GM08714 (cell line): ENCODE measurements around the gene GMPPA.

Experiments used
- H3K4me3 ChIP-seq: fragments of 200-500 bp; sonication (Bioruptor generic); 2 replicates; pipeline ENCODE4 v1.5.1; 2014; ENCODE audit warnings: mild to moderate bottlenecking, low read length, inconsistent platforms
- ZNF274 ChIP-seq: IDR thresholded peaks from 2 replicates; pipeline ENCODE4 v1.6.1; 2012; ENCODE audit warnings: mild to moderate bottlenecking, low read depth, low read length

The GMPPA gene

DNA sequence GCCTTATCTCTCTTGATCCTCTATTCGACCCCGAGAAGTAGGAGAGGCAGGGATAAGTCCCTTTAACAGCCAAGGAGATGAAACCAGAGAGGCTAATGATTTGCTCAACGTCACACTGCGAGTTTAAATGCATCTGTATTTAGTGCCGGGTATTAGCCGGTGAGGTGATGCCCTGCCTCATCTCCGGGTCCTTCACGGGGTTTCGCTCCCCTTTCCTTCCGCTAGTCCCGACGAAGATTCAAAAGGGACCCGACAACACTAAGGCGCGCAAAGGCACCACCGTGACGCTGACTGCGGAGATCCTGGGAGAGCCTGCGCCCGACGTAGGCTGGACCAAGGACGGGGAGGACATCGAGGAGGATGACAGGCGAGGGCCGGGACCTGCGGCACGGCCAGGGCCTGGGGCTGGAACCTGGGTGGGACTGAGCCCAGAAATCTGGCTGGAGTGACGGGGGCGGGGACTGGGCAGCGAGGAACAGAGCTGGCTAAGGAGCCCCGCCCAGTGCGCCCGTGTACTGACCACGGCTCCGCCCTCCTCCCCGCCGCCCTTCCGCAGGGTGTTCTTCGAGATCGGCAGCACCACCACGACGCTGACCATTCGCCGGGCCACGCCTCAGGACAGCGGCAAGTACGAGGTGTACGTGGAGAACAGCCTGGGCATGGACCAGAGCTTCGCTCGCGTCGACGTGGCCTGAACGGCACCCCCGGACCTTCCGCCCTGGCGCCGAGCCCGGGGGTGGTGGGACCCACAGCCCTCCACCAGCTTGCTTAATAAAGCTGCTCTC lies 1.0 kb upstream of the GMPPA start:
- no peak for TF ChIP-seq ZNF274
- peak overlapping the region; percentile 96; the same call in 1 of the 2 replicates for H3K4me3 ChIP-seq

DNA sequence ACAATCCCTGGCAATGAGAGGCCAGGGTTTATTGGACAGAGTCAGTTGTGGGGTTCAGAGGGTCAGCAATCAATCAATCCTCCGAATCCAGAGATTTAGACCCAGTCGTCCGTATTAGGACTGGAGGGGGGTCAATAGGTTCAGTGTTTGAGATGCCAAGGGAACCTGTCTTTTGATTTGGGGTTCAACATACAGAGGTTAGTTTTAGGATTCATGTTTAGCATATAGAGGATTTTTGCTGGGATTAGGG lies 292 bp downstream of the GMPPA start:
- peak overlapping the region; percentile 96 for H3K4me3 ChIP-seq
- no peak for TF ChIP-seq ZNF274

DNA sequence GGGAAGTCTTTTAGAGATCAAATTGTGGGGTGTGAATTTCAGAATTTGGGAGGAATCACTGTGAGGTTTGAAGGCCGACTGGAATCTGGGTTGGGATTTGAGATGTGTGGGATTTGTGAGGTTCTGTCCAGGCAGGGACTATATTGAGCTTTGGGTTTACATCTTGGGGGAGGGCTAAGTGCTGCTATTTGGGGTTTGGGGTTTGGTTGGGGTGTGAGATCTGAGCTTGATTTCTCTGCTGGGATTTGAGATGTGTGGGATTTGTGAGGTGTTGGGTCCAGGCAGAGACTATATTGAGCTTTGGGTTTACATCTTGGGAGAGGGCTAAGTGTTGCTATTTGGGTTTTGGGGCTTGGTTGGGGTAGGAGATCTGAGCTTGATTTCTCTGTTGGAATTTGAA lies 864 bp downstream of the GMPPA start:
- peak overlapping the region; percentile 96 for H3K4me3 ChIP-seq
- no peak for TF ChIP-seq ZNF274

DNA sequence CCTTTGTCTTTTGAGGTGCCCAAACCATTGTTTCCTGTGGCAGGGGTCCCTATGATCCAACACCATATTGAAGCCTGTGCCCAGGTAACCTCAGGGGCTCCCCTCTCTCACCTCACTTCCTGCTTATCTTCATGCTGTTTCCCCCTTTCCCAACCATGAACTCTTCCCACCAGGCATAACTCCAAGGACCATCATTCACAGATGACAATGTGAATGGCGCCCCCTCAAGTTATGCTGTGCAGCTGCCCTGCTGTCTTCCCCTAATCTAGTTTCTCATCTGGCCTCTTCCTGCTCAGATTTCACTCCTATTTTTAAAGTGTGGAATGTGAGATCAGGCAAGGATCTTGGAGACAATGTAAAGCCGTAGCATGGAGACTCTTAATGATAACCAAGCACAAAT lies 1.4 kb downstream of the GMPPA start:
- H3K4me3 ChIP-seq, result peak overlapping the region; percentile 96; the same call in 1 of the 2 replicates
- TF ChIP-seq ZNF274, result no peak

GRCh38 chr2:219501849-219502248 lies 3.2 kb downstream of the GMPPA start:
- no peak overlapping the region for H3K4me3 ChIP-seq

GRCh38 chr2:219502618-219503017 lies 3.9 kb downstream of the GMPPA start:
- no peak overlapping the region for H3K4me3 ChIP-seq
- no peak for TF ChIP-seq ZNF274

More at GRCh38 chr2:219501849-219502248, 3.2 kb downstream of the GMPPA start:
- TF ChIP-seq ZNF274, result no peak

DNA sequence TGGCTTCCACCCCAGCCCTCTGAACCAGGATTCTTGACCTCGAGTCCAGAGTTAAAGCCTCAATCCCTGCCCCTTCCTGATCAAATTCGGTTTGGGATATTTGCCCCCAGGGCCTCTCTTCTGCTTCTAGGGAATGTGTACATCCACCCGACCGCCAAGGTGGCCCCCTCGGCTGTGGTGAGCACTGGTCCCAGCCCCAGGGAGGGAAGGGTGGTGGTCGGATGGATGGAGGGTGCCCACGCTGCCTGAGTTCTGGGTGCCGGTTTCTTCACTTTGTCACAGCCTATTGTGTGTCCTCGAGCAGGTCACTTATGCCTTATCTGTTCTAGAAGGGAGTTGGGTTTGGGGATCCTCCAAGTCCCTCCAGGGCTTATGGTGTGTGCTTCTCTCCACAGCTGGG lies 6.9 kb downstream of the GMPPA start:
- TF ChIP-seq ZNF274, result no peak
- no peak overlapping the region for H3K4me3 ChIP-seq

DNA sequence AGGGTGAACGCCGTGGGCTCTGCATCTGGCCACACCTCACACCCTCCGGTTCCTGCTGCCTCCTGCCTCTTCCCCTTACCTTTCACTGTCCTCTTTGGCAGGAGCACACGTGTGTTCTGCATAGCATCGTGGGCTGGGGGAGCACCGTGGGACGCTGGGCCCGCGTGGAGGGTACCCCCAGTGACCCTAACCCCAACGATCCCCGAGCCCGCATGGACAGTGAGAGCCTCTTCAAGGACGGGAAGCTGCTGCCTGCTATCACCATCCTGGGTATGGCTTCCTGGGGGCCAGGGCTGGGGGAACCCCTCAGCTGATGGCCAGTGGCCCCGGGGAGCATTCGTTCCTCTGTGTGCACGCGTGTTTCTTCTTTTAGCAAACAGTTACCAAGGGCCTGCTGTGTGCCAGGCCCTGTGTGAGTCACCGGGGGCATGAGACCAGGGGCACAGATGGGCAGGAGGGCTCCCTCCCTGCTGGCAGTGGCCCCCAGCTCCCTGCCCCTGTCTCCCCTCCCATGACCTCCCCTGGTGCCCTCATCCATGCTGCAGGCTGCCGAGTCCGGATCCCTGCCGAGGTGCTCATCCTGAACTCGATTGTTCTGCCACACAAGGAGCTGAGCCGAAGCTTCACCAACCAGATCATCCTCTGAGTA lies 7.6 kb downstream of the GMPPA start:
- H3K4me3 ChIP-seq, result no peak overlapping the region
- TF ChIP-seq ZNF274, result no peak

GRCh38 chr2:219506802-219507526 lies 8.3 kb downstream of the GMPPA start:
- H3K4me3 ChIP-seq, result no peak overlapping the region

GRCh38 chr2:219507581-219508443 lies 9.1 kb downstream of the GMPPA start:
- no peak for TF ChIP-seq ZNF274
- no peak overlapping the region for H3K4me3 ChIP-seq

More at GRCh38 chr2:219506802-219507526, 8.3 kb downstream of the GMPPA start:
- no peak for TF ChIP-seq ZNF274

DNA sequence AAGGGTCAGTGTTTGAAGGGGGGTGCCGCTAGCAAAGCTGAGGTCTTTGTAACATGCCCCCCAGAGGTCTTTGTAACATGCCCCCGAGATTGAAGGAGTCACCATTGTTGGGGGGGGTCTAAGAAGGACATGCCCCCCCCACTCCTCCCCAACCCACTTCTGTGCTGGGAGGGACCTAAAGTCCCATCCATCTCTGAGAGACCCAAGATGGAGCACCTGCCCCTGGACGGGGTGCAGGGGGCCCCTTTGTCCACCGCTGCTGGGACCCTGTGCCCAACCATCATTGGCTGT lies 9.7 kb downstream of the GMPPA start:
- H3K4me3 ChIP-seq, result no peak overlapping the region
- TF ChIP-seq ZNF274, result no peak

- no peak for TF ChIP-seq ZNF274
- no peak overlapping the region for H3K4me3 ChIP-seq
These were observed 10.5 kb downstream of the GMPPA start for GRCh38 chr2:219508971-219509779.

GRCh38 chr2:219509780-219510511 lies 11.3 kb downstream of the GMPPA start:
- H3K4me3 ChIP-seq, result no peak overlapping the region
- TF ChIP-seq ZNF274, result no peak
